Measurements from ENCODE around the gene PNMA8A.

The PNMA8A gene

GRCh38 chr19:46471116-46471733 lies at the start of gene PNMA8A:
PNMA8A (minus strand) TSS chr19:46471563; CDS start chr19:46471035, 528 bp downstream.
- peak within 1 kb of the TSS; percentile 39 for H3K4me3 ChIP-seq (ENCODE audit: low read length)
- peak; percentile 17 for TF ChIP-seq CTCF (conservative IDR thresholded peaks at IDR 0.05; ENCODE audit: low read length)
- DNase-seq (ENCODE audit: low read depth): peak; percentile 60

- TF ChIP-seq CTCF (conservative IDR thresholded peaks at IDR 0.05; ENCODE audit: low read length): no peak
- DNase-seq (ENCODE audit: low read depth): no peak
- no peak overlapping the region for H3K4me3 ChIP-seq (ENCODE audit: low read length)
Observed at GRCh38 chr19:46520616-46521015, 49.3 kb upstream of the PNMA8A start.

GRCh38 chr19:46517471-46517870 lies 46.1 kb upstream of the PNMA8A start:
- DNase-seq (ENCODE audit: low read depth): no peak
- TF ChIP-seq CTCF (conservative IDR thresholded peaks at IDR 0.05; ENCODE audit: low read length): no peak
- no peak overlapping the region for H3K4me3 ChIP-seq (ENCODE audit: low read length)

GRCh38 chr19:46515879-46516350 lies 44.6 kb upstream of the PNMA8A start:
- TF ChIP-seq CTCF (conservative IDR thresholded peaks at IDR 0.05; ENCODE audit: low read length): peak; percentile 72
- no peak overlapping the region for H3K4me3 ChIP-seq (ENCODE audit: low read length)
- peak; percentile 40 for DNase-seq (ENCODE audit: low read depth)

GRCh38 chr19:46515290-46515609 lies 43.9 kb upstream of the PNMA8A start:
- DNase-seq (ENCODE audit: low read depth): no peak
- TF ChIP-seq CTCF (conservative IDR thresholded peaks at IDR 0.05; ENCODE audit: low read length): no peak
- H3K4me3 ChIP-seq (ENCODE audit: low read length): no peak overlapping the region

GRCh38 chr19:46514589-46515289 lies 43.4 kb upstream of the PNMA8A start:
- H3K4me3 ChIP-seq (ENCODE audit: low read length): no peak overlapping the region
- TF ChIP-seq CTCF (conservative IDR thresholded peaks at IDR 0.05; ENCODE audit: low read length): no peak
- no peak for DNase-seq (ENCODE audit: low read depth)

Data from AG10803 (cell line).